SU-DHL-6 (cell line): Measurements from ENCODE around the gene LPCAT1.

Experiments
- H2AFZ ChIP-seq: fragments of 200-600 bp; sonication (generic); 2 replicates; pipeline ENCODE4 v1.6.1; 2014; ENCODE audit warnings: low read depth, mild to moderate bottlenecking, moderate library complexity, mixed read lengths, antibody characterized with exemption, low read length; ENCODE audit not compliant: severe bottlenecking
- H3F3A ChIP-seq: fragments of 200-600 bp; shearing (Covaris generic); 2 replicates; pipeline ENCODE4 v1.6.0; 2016; ENCODE audit warnings: antibody characterized with exemption, mild to moderate bottlenecking; ENCODE audit not compliant: insufficient read depth
- H3K27ac ChIP-seq: fragments of 200-600 bp; sonication (generic); 2 replicates; pipeline ENCODE4 v1.5.1; 2016; ENCODE audit warnings: low read depth, mild to moderate bottlenecking, low read length, moderate library complexity, mixed read lengths
- H3K27me3 ChIP-seq: fragments of 200-600 bp; sonication (generic), shearing (Covaris generic); 2 replicates; pipeline ENCODE4 v1.6.0; 2014; ENCODE audit warnings: mild to moderate bottlenecking, low read length
- H3K36me3 ChIP-seq: fragments of 200-600 bp; sonication (generic); 2 replicates; pipeline ENCODE4 v1.6.1; 2014; ENCODE audit warnings: mild to moderate bottlenecking, low read length, mixed read lengths
- H3K4me2 ChIP-seq: fragments of 300-600, 200-600 bp; shearing (Covaris generic), sonication (generic); 2 replicates; pipeline ENCODE4 v1.6.0; 2014; ENCODE audit warnings: low read length, low read depth, mild to moderate bottlenecking; ENCODE audit not compliant: poor library complexity, severe bottlenecking
- H3K4me3 ChIP-seq: fragments of 200-600 bp; sonication (generic); 2 replicates; pipeline ENCODE4 v1.5.1; 2014; ENCODE audit warnings: antibody characterized with exemption, low read length, mild to moderate bottlenecking, mixed read lengths; ENCODE audit not compliant: insufficient read depth, poor library complexity, severe bottlenecking
- H3K79me2 ChIP-seq: fragments of 200-600 bp; sonication (generic); 2 replicates; pipeline ENCODE4 v1.6.1; 2014; ENCODE audit warnings: mild to moderate bottlenecking, low read length, moderate library complexity; ENCODE audit not compliant: insufficient read depth
- H3K9ac ChIP-seq: fragments of 200-600 bp; sonication (generic); 2 replicates; pipeline ENCODE4 v1.7.0; 2014; ENCODE audit warnings: mild to moderate bottlenecking, low read length
- H3K9me2 ChIP-seq: fragments of 200-600 bp; sonication (generic); replicated peaks from 2 replicates; pipeline ENCODE4 v1.6.1; 2014; ENCODE audit warnings: low read length; ENCODE audit not compliant: insufficient read depth
- H3K9me3 ChIP-seq: fragments of 200-600 bp; sonication (generic); 2 replicates; pipeline ENCODE4 v1.6.1; 2014; ENCODE audit warnings: low read length, mixed read lengths; ENCODE audit not compliant: insufficient read depth
- H4K20me1 ChIP-seq: fragments of 200-600 bp; sonication (generic); 2 replicates; pipeline ENCODE4 v1.6.1; 2014; ENCODE audit warnings: low read depth, mild to moderate bottlenecking, antibody characterized with exemption, low read length, moderate library complexity, mixed read lengths
- EZH2phosphoT487 ChIP-seq: fragments of 200-600 bp; sonication (generic), shearing (Covaris generic); conservative IDR thresholded peaks from 2 replicates; pipeline ENCODE4 v1.6.1; 2018; ENCODE audit warnings: mild to moderate bottlenecking, antibody characterized with exemption, low read length, moderate library complexity, mixed read lengths
- TF ChIP-seq, protein P1 (sequence below): fragments of 200-600 bp; sonication (generic); IDR thresholded peaks from one replicate; pipeline ENCODE4 v1.5.1; 2017; ENCODE audit warnings: antibody characterized with exemption, mild to moderate bottlenecking, low read length, moderate library complexity; ENCODE audit not compliant: insufficient read depth, poor library complexity, severe bottlenecking

LPCAT1 gene

DNA sequence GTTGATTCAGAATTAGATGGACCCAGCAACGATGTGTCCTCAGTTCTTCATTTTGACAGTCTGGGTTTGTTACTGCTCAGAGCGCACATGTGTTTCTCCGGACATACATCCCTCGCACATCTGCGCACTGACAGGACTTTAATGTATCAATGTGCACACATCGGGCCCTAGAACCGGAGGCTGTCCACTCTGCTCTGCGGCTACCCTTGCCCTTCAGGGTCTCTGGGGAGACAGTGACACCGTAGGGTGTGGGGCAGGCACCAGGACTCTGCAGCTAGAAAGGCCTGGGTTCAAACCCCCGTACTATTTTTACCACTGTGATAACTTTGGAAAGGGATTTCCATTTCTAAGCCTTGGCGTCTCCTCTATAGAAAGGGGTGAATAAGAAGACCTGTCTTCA, 23.5 kb upstream of the LPCAT1 start:
- no peak for TF ChIP-seq EZH2phosphoT487
- TF ChIP-seq, protein P1, sequence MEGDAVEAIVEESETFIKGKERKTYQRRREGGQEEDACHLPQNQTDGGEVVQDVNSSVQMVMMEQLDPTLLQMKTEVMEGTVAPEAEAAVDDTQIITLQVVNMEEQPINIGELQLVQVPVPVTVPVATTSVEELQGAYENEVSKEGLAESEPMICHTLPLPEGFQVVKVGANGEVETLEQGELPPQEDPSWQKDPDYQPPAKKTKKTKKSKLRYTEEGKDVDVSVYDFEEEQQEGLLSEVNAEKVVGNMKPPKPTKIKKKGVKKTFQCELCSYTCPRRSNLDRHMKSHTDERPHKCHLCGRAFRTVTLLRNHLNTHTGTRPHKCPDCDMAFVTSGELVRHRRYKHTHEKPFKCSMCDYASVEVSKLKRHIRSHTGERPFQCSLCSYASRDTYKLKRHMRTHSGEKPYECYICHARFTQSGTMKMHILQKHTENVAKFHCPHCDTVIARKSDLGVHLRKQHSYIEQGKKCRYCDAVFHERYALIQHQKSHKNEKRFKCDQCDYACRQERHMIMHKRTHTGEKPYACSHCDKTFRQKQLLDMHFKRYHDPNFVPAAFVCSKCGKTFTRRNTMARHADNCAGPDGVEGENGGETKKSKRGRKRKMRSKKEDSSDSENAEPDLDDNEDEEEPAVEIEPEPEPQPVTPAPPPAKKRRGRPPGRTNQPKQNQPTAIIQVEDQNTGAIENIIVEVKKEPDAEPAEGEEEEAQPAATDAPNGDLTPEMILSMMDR = no peak

DNA sequence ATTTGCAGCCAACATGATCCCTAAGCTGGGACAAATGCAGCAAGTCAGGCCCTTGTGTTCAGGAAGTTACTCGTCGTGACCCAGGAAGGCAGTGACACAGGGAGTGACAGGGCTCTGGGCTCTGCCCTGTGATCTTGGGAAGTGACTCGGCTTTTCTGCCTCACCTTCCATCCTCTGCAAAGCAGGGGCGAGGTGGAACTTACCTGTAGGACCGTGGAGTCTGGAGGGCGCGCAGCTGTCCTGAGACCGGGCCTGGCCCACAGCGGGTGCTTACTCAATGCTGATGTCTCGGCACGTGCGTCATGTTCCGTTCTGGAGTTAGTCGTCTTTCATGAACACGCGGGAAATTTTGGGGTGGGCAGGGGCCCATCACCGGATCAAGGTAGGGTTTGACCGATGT, 22.8 kb upstream of the LPCAT1 start:
- H3K27ac ChIP-seq = no peak overlapping the region
- H3K4me3 ChIP-seq = no peak overlapping the region
- H3K27me3 ChIP-seq = no peaks in the 10 kb centered on the region
- H3K9me3 ChIP-seq = peaks cover 6% of the 10 kb centered on the region
- H3F3A ChIP-seq = 0 out of 2 replicates have a peak, but pooled peaks cover 3% of the 10 kb centered on the region
- no peak overlapping the region for H3K9ac ChIP-seq
- no peaks in the 10 kb centered on the region for H3K9me2 ChIP-seq
- H3K79me2 ChIP-seq = no peaks in the 10 kb centered on the region
- H3K36me3 ChIP-seq = no peaks in the 10 kb centered on the region
- no peak overlapping the region for H2AFZ ChIP-seq
- H4K20me1 ChIP-seq = no peaks in the 10 kb centered on the region
- no peak overlapping the region for H3K4me2 ChIP-seq
- TF ChIP-seq, protein P1 = no peak
- no peak for TF ChIP-seq EZH2phosphoT487

More for the DNA sequence above, 23.5 kb upstream of the LPCAT1 start:
- Histone ChIP-seq H3K9ac (no peak overlapping the region), H3F3A (0 out of 2 replicates have a peak, but pooled peaks cover 3% of the 10 kb centered on the region), H4K20me1 (no peaks in the 10 kb centered on the region), H2AFZ (no peak overlapping the region), H3K27ac (no peak overlapping the region), H3K79me2 (no peaks in the 10 kb centered on the region), H3K27me3 (no peaks in the 10 kb centered on the region), H3K4me2 (no peak overlapping the region), H3K9me3 (peaks cover 6% of the 10 kb centered on the region), H3K9me2 (no peaks in the 10 kb centered on the region), H3K36me3 (no peaks in the 10 kb centered on the region), H3K4me3 (no peak overlapping the region)

- no peaks in the 10 kb centered on the region for H4K20me1 ChIP-seq
- no peak overlapping the region for H3K4me2 ChIP-seq
- no peaks in the 10 kb centered on the region for H3K79me2 ChIP-seq
- H3K4me3 ChIP-seq = no peak overlapping the region
- no peak overlapping the region for H2AFZ ChIP-seq
- H3K36me3 ChIP-seq = no peaks in the 10 kb centered on the region
- H3K9me2 ChIP-seq = no peaks in the 10 kb centered on the region
- peaks cover 6% of the 10 kb centered on the region for H3K9me3 ChIP-seq
- no peaks in the 10 kb centered on the region for H3K27me3 ChIP-seq
- no peak overlapping the region for H3K27ac ChIP-seq
- H3F3A ChIP-seq = 0 out of 2 replicates have a peak, but pooled peaks cover 3% of the 10 kb centered on the region
- no peak for TF ChIP-seq EZH2phosphoT487
- TF ChIP-seq, protein P1 = no peak
- H3K9ac ChIP-seq = no peak overlapping the region
These were observed 22.1 kb upstream of the LPCAT1 start for GRCh38 chr5:1545805-1546355.
